T-cell (primary cell): Measurements from ENCODE around the gene C2orf92. TPM values are rescaled to one million over a fixed set of nuclear protein-coding genes. Genes with fewer than 3 reads are reported as not detected.
"Not testable (repeated sequence)": the region's sequence is repeated elsewhere in the genome, so short reads cannot be mapped to it uniquely, and the experiment has no call there.

Experiments used
- ATAC-seq, 4 experiments: fragments of 200-7000 bp in 3 of 4; fragments of 150-1000 bp in 1 of 4; cut with Tn5 transposase; replicated peaks in 1 of 4; 1 replicate in 3 of 4; 2 replicates in 1 of 4; pipeline ENCODE4 v1.10.0; 2021; ENCODE audit warnings: moderate library complexity in 3 of 4, mild to moderate bottlenecking in 2 of 4, moderate number of reproducible peaks in 1 of 4
- CTCF ChIA-PET, 2 donors: fragments of 300-600 bp; sonication (Branson Sonifier 250); formaldehyde crosslinking; loops; one replicate each; lab custom pipeline; 2022; ENCODE audit warnings: antibody characterized with exemption in 2 of 2; lab: Charles Lee
- POLR2A ChIA-PET, 2 donors: fragments of 300-600 bp; sonication (Branson Sonifier 250); formaldehyde crosslinking; loops; one replicate each; lab custom pipeline; 2022; ENCODE audit warnings: antibody characterized with exemption in 2 of 2; lab: Charles Lee
- DNase-seq, 35 experiments: peaks; one replicate each; pipeline versions ENCODE4 v3.0.0 to v3.0.0-alpha.2; 2013 to 2023
- H3K27ac ChIP-seq: one replicate; pipeline ENCODE4 v1.5.1; 2013; ENCODE audit warnings: low read length
- H3K27me3 ChIP-seq, 2 experiments: replicated peaks in 1 of 2; 1 replicate in 1 of 2; 2 replicates in 1 of 2; pipeline versions ENCODE4 v1.6.1 to v1.7.0; 2013; ENCODE audit warnings: low read length in 1 of 2, mixed read lengths in 1 of 2; ENCODE audit not compliant: control insufficient read depth in 2 of 2, insufficient read depth in 2 of 2; ENCODE audit errors: extremely low read depth in 1 of 2
- H3K36me3 ChIP-seq, 2 donors: 1 replicate in 1 of 2; 2 replicates in 1 of 2; pipeline versions ENCODE4 v1.6.1 to v1.7.0; 2013; ENCODE audit warnings: low read length in 1 of 2; ENCODE audit not compliant: control insufficient read depth in 2 of 2, insufficient read depth in 1 of 2; ENCODE audit errors: extremely low read depth in 1 of 2
- H3K4me1 ChIP-seq, 2 experiments: 1 replicate in 1 of 2; 2 replicates in 1 of 2; pipeline versions ENCODE4 v1.6.1 to v1.7.0; 2013; ENCODE audit warnings: low read length in 2 of 2, mixed read lengths in 1 of 2; ENCODE audit not compliant: insufficient read depth in 2 of 2, control insufficient read depth in 1 of 2; ENCODE audit errors: extremely low read depth in 1 of 2
- H3K4me3 ChIP-seq, 2 donors: 1 replicate in 1 of 2; 2 replicates in 1 of 2; pipeline versions ENCODE4 v1.5.1 to v1.7.0; 2013; ENCODE audit warnings: mild to moderate bottlenecking in 2 of 2, low read length in 1 of 2, moderate library complexity in 1 of 2; ENCODE audit not compliant: control insufficient read depth in 1 of 2; ENCODE audit errors: extremely low read depth in 1 of 2
- H3K9me3 ChIP-seq: 2 replicates; pipeline ENCODE4 v1.7.0; 2013
- H3K27ac Mint-ChIP-seq, 2 donors: one replicate each; pipeline ENCODE4 v1.8.0; 2020 to 2021; ENCODE audit warnings: mild to moderate bottlenecking in 2 of 2, mixed read lengths in 2 of 2
- H3K27me3 Mint-ChIP-seq, 2 donors: one replicate each; pipeline ENCODE4 v1.8.0; 2021 to 2022; ENCODE audit warnings: mixed read lengths in 2 of 2
- H3K36me3 Mint-ChIP-seq: one replicate; pipeline ENCODE4 v1.8.0; 2021; ENCODE audit warnings: mixed read lengths
- H3K4me1 Mint-ChIP-seq, 3 donors: one replicate each; pipeline ENCODE4 v1.8.0; 2020 to 2022; ENCODE audit warnings: mixed read lengths in 3 of 3, mild to moderate bottlenecking in 1 of 3
- H3K4me3 Mint-ChIP-seq, 3 donors: one replicate each; pipeline ENCODE4 v1.8.0; 2020 to 2022; ENCODE audit warnings: mild to moderate bottlenecking in 3 of 3, mixed read lengths in 3 of 3, moderate library complexity in 3 of 3
- H3K9me3 Mint-ChIP-seq, 3 donors: one replicate each; pipeline ENCODE4 v1.8.0; 2020 to 2022; ENCODE audit warnings: mixed read lengths in 3 of 3
- WGBS: methylation state at CpG from one replicate; pipeline ENCODE4 v1.1.5; 2013; ENCODE audit warnings: missing lambda C conversion rate; ENCODE audit not compliant: insufficient coverage; 5-methylcytosine and 5-hydroxymethylcytosine counted together
- total RNA-seq, 35 experiments: library from RNA in 6 of 35; stranded (reverse) in 6 of 35; fragments of 120-200 nt in 1 of 35; gene quantifications; one replicate each; pipeline versions ENCODE4 v1.2.1 to v1.2.4 and lab custom pipeline; 2013 to 2026

The C2orf92 gene
- total RNA-seq, 5 donors from 2014 or later (not counting 1 experiment from before 2014, with no cell fraction given), result 15.3 to 24.1 (median 16.6) TPM

- ATAC-seq (no peak), DNase-seq (no peak)
- Histone ChIP-seq H3K27me3 (no peaks in the 10 kb centered on the region), H3K9me3 (no peaks in the 10 kb centered on the region), H3K4me3 (no peak overlapping the region), H3K4me1 (no peaks in the 10 kb centered on the region), H3K36me3 (no peaks in the 10 kb centered on the region), H3K27ac (no peak overlapping the region)
- ChIA-PET CTCF (no interaction called here), POLR2A (no interaction called here)
- Mint-ChIP-seq H3K36me3 (peaks cover 2% of the 10 kb centered on the region), H3K4me1 (no peaks in the 10 kb centered on the region), H3K4me3 (no peak overlapping the region), H3K27me3 (no peaks in the 10 kb centered on the region), H3K27ac (no peak overlapping the region), H3K9me3 (no peaks in the 10 kb centered on the region)
- WGBS, result 86% methylated on average over 1 of the region's 1 CpG
Observed at GRCh38 chr2:97676620-97677019, 7.1 kb downstream of the C2orf92 start.

GRCh38 chr2:97677480-97677879 lies 8.0 kb downstream of the C2orf92 start:
- no peak overlapping the region for H3K4me3 ChIP-seq
- DNase-seq (no peak), ATAC-seq (no peak)
- Mint-ChIP-seq H3K27me3 (no peaks in the 10 kb centered on the region), H3K4me1 (no peaks in the 10 kb centered on the region), H3K9me3 (no peaks in the 10 kb centered on the region), H3K27ac (no peak overlapping the region), H3K36me3 (peaks cover 2% of the 10 kb centered on the region), H3K4me3 (no peak overlapping the region)
- no peaks in the 10 kb centered on the region for H3K27me3 ChIP-seq
- POLR2A ChIA-PET, result no interaction called here
- no peak overlapping the region for H3K27ac ChIP-seq
- CTCF ChIA-PET, result no interaction called here
- no peaks in the 10 kb centered on the region for H3K36me3 ChIP-seq
- no peaks in the 10 kb centered on the region for H3K9me3 ChIP-seq
- no peaks in the 10 kb centered on the region for H3K4me1 ChIP-seq
- WGBS, result no CpG with 5 or more reads among the region's 2 CpGs

GRCh38 chr2:97678298-97678697 lies 8.8 kb downstream of the C2orf92 start:
- Mint-ChIP-seq H3K27me3 (no peaks in the 10 kb centered on the region), H3K36me3 (peaks cover 2% of the 10 kb centered on the region), H3K9me3 (no peaks in the 10 kb centered on the region), H3K4me1 (no peaks in the 10 kb centered on the region), H3K4me3 (no peak overlapping the region), H3K27ac (no peak overlapping the region)
- H3K27me3 ChIP-seq, result no peaks in the 10 kb centered on the region
- no peaks in the 10 kb centered on the region for H3K36me3 ChIP-seq
- no peak overlapping the region for H3K27ac ChIP-seq
- POLR2A ChIA-PET, result no interaction called here
- WGBS, result no CpG with 5 or more reads among the region's 1 CpG
- no peaks in the 10 kb centered on the region for H3K9me3 ChIP-seq
- H3K4me1 ChIP-seq, result no peaks in the 10 kb centered on the region
- ATAC-seq (no peak), DNase-seq (no peak)
- CTCF ChIA-PET, result no interaction called here
- H3K4me3 ChIP-seq, result no peak overlapping the region

- H3K36me3 Mint-ChIP-seq, CTCF ChIA-PET, H3K27me3 Mint-ChIP-seq, H3K27ac ChIP-seq, H3K9me3 ChIP-seq, H3K4me3 ChIP-seq, ATAC-seq, H3K27me3 ChIP-seq, H3K4me3 Mint-ChIP-seq, POLR2A ChIA-PET, H3K4me1 Mint-ChIP-seq, DNase-seq, H3K4me1 ChIP-seq, H3K9me3 Mint-ChIP-seq, H3K36me3 ChIP-seq, H3K27ac Mint-ChIP-seq: not testable (repeated sequence)
- WGBS, result no CpG with 5 or more reads among the region's 3 CpGs
Observed at GRCh38 chr2:97687235-97687634, 17.7 kb downstream of the C2orf92 start.

- ChIA-PET CTCF (no interaction called here), POLR2A (no interaction called here)
- ATAC-seq, result no peak
- Mint-ChIP-seq H3K27ac (no peak overlapping the region), H3K36me3 (no peaks in the 10 kb centered on the region), H3K27me3 (no peaks in the 10 kb centered on the region), H3K4me3 (no peak overlapping the region), H3K4me1 (peaks cover 0 to 7% (median 0%) of the 10 kb centered on the region in 3 donors), H3K9me3 (no peaks in the 10 kb centered on the region)
- Histone ChIP-seq H3K4me3 (no peak overlapping the region), H3K27ac (no peak overlapping the region), H3K4me1 (no peaks in the 10 kb centered on the region), H3K36me3 (no peaks in the 10 kb centered on the region), H3K9me3 (no peaks in the 10 kb centered on the region), H3K27me3 (no peaks in the 10 kb centered on the region)
- WGBS, result 100% methylated on average over 1 of the region's 11 CpGs
- DNase-seq, result no peak
Observed at GRCh38 chr2:97688062-97688827, 18.7 kb downstream of the C2orf92 start.

- no peak for DNase-seq
- peaks cover 0 to 7% (median 0%) of the 10 kb centered on the region in 3 donors for H3K4me1 Mint-ChIP-seq
- Histone ChIP-seq H3K27ac (no peak overlapping the region), H3K36me3 (no peaks in the 10 kb centered on the region), H3K4me1 (no peaks in the 10 kb centered on the region), H3K27me3 (no peaks in the 10 kb centered on the region), H3K9me3 (no peaks in the 10 kb centered on the region), H3K4me3 (no peak overlapping the region)
- no peak overlapping the region for H3K27ac Mint-ChIP-seq
- no peak for ATAC-seq
- H3K27me3 Mint-ChIP-seq, result no peaks in the 10 kb centered on the region
- CTCF ChIA-PET, result interaction anchor here in 1 of 2 donors (0.9 kb wide), 1 partner anchor 9 kb away, joined by 3 read pairs; no protein-coding TSS in a partner anchor
- 86% methylated on average over 2 of the region's 6 CpGs for WGBS
- no peak overlapping the region for H3K4me3 Mint-ChIP-seq
- POLR2A ChIA-PET, result no interaction called here
- no peaks in the 10 kb centered on the region for H3K36me3 Mint-ChIP-seq
- H3K9me3 Mint-ChIP-seq, result no peaks in the 10 kb centered on the region
Observed at GRCh38 chr2:97691166-97691565, 21.7 kb downstream of the C2orf92 start.
